GM21360 (cell line): ENCODE data around the gene XRCC4.

Experiments
- ATAC-seq: cut with Tn5 transposase; IDR thresholded peaks from one replicate; pipeline ENCODE4 v1.9.1; 2021; ENCODE audit warnings: mild to moderate bottlenecking, moderate library complexity; ENCODE audit not compliant: unreplicated experiment

XRCC4 gene

GRCh38 chr5:83169571-83170337 is 92.4 kb downstream of the XRCC4 start:
- no peak for ATAC-seq

DNA sequence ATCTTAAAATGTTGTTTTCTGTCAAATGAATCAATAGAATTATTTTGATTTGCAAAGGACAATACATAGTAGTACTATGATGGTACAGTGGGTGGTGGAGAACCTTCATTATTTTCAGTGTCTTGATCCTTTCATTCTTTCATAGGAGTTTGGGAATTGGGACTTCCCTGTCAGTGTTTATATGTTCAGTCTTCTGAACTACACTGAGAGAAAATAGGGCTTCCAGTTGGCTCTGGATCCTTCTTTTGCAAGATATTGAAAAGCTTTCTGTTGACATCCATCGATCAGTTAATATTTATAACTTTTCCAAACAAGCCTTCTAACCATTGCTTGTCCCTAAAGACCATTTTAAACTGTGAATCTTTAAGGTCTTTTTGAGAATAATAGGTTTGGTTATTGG is 94.7 kb downstream of the XRCC4 start:
- ATAC-seq, result no peak

- ATAC-seq, result no peak
Measured at GRCh38 chr5:83172655-83173054, 95.3 kb downstream of the XRCC4 start.

DNA sequence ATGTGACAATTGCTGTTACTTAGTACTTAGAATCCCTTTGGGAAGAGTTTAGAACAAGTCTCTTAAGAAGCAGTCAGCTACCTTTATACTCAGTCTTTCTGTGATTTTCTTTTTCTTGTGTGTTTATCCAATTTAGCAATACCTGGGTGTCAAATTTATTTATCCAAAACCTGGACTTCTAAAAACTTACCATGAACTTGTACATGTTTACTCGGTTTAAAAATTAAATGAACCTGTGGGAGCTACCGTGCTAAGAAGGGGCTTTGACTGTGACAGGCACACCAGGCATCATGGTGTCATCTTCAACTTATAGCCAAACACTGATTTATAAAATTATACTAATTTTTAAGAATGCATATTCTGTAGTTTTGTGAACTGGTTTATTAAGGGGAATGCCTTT is 96.5 kb downstream of the XRCC4 start:
- ATAC-seq, result no peak

GRCh38 chr5:83177803-83178202 is 100.5 kb downstream of the XRCC4 start:
- ATAC-seq, result no peak

- ATAC-seq, result no peak
Measured at GRCh38 chr5:83179966-83180365, 102.6 kb downstream of the XRCC4 start.

- no peak for ATAC-seq
Measured at GRCh38 chr5:83184534-83184933, 107.2 kb downstream of the XRCC4 start.

DNA sequence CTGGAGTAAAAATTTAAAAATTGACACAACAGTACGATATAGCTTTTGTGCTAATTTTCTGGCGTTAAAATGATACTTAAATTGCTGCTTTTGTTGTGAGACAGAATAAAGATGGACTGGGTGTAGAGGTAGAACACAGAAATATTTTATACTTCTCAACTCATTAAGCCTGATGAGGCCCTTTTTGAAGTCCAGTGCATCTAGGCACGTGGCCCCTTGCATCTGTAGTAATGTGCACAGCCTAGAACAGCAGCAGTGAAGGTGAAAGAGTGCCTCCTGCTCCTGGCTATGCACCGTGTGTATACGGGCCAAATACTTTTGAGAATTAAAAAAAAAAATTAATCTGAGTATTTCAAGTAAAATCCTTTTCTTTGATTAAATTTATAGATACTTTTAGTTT is 115.6 kb downstream of the XRCC4 start:
- no peak for ATAC-seq

- ATAC-seq, result no peak
Measured at GRCh38 chr5:83197326-83197967, 120.1 kb downstream of the XRCC4 start.

- no peak for ATAC-seq
Measured at GRCh38 chr5:83199126-83199525, 121.8 kb downstream of the XRCC4 start.

GRCh38 chr5:83204651-83205050 is 127.3 kb downstream of the XRCC4 start:
- peak; percentile 59 for ATAC-seq

DNA sequence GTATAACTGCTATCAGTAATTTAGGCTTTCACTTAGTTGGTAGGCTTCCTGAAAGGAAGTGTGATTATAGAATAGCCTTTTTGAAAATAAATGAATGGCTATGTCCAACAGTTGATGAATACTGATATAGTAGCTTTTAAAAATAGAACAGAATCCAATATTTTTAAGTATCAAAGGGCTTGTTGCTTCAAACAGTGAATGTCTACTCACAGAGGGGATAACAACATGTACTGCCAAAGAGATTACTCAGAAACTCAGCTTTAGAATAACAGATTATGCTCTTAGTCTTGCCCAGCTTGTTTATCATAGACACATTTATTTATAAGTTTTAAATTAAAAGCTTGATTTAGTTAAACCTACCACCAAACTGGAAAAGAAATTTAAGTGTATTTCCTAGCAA is 132.6 kb downstream of the XRCC4 start:
- ATAC-seq, result no peak

GRCh38 chr5:83219077-83219476 is 141.7 kb downstream of the XRCC4 start:
- ATAC-seq, result no peak

GRCh38 chr5:83219495-83219894 is 142.1 kb downstream of the XRCC4 start:
- ATAC-seq, result no peak

- no peak for ATAC-seq
Measured at GRCh38 chr5:83220331-83220730, 143.0 kb downstream of the XRCC4 start.

GRCh38 chr5:83222906-83223305 is 145.6 kb downstream of the XRCC4 start:
- ATAC-seq, result no peak

GRCh38 chr5:83227611-83228010 is 150.3 kb downstream of the XRCC4 start:
- ATAC-seq, result no peak

DNA sequence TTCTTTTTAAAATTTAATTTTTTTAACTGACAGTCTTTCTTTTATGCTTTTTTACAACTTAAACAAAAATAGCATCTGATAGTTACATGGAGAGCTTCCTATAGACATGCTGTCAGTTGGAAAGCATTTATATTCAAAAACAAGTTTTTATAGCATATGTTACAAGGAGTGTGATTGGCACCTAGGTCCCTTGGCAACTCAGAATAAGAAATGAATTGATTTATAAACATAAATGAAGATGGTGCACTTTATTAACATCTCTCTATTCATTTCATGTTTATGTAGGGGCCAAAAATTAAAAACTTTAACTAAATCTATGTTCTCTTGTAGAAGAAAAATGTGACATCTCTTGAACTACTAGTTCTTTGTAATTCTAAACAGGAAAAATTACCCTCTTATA is 153.2 kb downstream of the XRCC4 start:
- no peak for ATAC-seq

GRCh38 chr5:83244516-83244915 is 167.2 kb downstream of the XRCC4 start:
- no peak for ATAC-seq

DNA sequence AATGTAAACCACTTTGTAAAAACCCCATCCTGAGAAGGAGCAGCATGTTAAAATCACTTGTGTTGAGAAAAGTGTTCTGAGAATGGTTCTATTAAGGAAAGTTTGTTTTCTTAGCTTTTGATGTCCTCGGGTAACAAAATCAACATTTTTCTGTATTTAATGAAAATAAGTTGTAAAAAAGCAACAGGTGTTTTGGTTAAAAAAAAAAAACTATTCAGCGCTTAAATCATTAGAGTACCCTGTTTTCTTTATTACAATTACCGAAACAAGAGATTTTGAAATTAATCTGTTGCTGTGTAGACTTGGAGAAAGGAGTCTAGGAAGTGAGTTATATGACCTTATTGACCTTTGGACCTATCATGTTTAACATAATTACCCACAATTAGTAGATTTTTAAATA is 167.7 kb downstream of the XRCC4 start:
- ATAC-seq, result no peak

DNA sequence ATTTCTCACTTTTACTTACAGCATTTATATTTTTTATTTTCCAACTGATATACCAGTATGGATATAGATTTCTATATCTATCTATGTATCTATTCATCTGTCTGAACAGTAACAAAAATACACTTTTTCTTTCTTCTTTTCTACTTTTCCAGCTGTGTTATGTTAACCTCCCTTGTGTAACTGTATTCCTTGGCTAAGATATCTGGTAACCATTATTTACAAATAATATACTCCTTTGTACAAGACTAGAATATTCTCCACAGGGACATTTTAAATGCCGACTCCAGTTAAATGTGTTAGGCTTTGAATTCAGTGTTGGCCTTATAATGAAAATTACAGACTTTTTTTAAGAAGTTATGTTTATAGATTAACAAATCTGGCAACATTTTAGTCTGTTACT is 168.7 kb downstream of the XRCC4 start:
- no peak for ATAC-seq

DNA sequence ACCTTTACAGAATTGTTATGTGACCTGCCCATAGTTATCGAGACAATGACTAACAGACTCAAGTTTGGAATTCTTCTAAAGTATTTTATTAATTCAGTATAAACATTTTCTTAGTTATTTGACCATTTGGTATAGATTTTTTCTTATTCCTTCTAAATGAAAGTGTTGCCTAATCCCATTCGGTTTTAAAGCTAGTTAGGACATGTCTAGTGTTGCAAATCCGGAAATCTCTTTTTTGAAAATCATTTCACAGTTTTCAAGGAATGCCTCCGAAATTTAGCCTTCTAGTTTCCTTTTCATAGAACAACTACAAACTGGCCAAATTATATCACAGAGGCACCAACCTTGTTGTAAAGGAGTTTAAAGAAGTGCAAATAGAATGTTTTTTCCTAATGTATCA is 171.8 kb downstream of the XRCC4 start:
- ATAC-seq, result no peak

GRCh38 chr5:83251849-83252248 is 174.5 kb downstream of the XRCC4 start:
- ATAC-seq, result no peak
